HepG2 (cell line): ENCODE results near the gene MC5R. TPM values are rescaled to one million over a fixed set of nuclear protein-coding genes. Genes with fewer than 3 reads are reported as not detected.

Experiments
- ATAC-seq: fragments of 200-7000 bp; cut with Tn5 transposase; 3 replicates; pipeline ENCODE4 v1.9.1; 2020; ENCODE audit warnings: mild to moderate bottlenecking, moderate library complexity
- BruUV-seq: library from RNA; stranded (reverse); fragments of 400-500 nt; replicated peaks from 2 replicates; lab custom pipeline; 2021; lab: Mats Ljungman, UMichigan
- CTCF ChIA-PET: fragments of 300-600 bp; formaldehyde crosslinking; extraction: SDS; loops from one replicate; lab custom pipeline; 2021; ENCODE audit warnings: low total read pairs, inconsistent platforms, low intra/inter-chr PET ratio; lab: Yijun Ruan, JAX
- POLR2A ChIA-PET: fragments of 350-600 bp; sonication (Branson Sonifier 250); formaldehyde crosslinking; loops from one replicate; lab custom pipeline; 2020; ENCODE audit warnings: antibody characterized with exemption, inconsistent platforms; lab: Yijun Ruan, JAX
- DNase-seq: peaks from one replicate; pipeline ENCODE4 v3.0.0-alpha.2; 2015; ENCODE audit warnings: low spot score
- FAIRE-seq: peaks from 3 replicates; lab custom pipeline; 2011; peaks lifted over from hg19 to GRCh38; lab: Jason Lieb, UNC
- H2AFZ ChIP-seq: one replicate; pipeline ENCODE4 v1.6.1; 2011; ENCODE audit warnings: low read length, inconsistent platforms
- H3K27ac ChIP-seq: fragments of 300-600 bp; 3 replicates; pipeline ENCODE4 v1.8.0; 2011; ENCODE audit warnings: mixed run types, mild to moderate bottlenecking, mixed read lengths, low read length, inconsistent platforms; ENCODE audit not compliant: insufficient read depth; ENCODE audit errors: extremely low read length
- H3K27me3 ChIP-seq, 2 experiments: fragments of 200-600 bp in 1 of 2; 2 replicates in 1 of 2; 3 replicates in 1 of 2; pipeline versions ENCODE4 v1.6.0 to v1.8.0; 2011; ENCODE audit warnings: low read length in 2 of 2, mild to moderate bottlenecking in 2 of 2, moderate library complexity in 2 of 2, inconsistent platforms in 1 of 2; ENCODE audit not compliant: insufficient read depth in 2 of 2, control insufficient read depth in 1 of 2
- H3K36me3 ChIP-seq, 2 experiments: fragments of 200-600 bp in 1 of 2; replicated peaks in 1 of 2; 2 replicates in 1 of 2; 3 replicates in 1 of 2; pipeline versions ENCODE4 v1.5.1 to v1.8.0; 2011; ENCODE audit warnings: low read length in 2 of 2, inconsistent platforms in 1 of 2; ENCODE audit not compliant: insufficient read depth in 2 of 2, control insufficient read depth in 1 of 2
- H3K4me1 ChIP-seq: 2 replicates; pipeline ENCODE4 v1.5.1; 2012; ENCODE audit warnings: low read length, inconsistent platforms; ENCODE audit not compliant: insufficient read depth
- H3K4me2 ChIP-seq: 2 replicates; pipeline ENCODE4 v1.6.0; 2011; ENCODE audit warnings: low read depth, low read length, inconsistent platforms
- H3K4me3 ChIP-seq, 3 experiments: fragments of 200-600 bp in 1 of 3; sonication (generic), shearing (Covaris generic) in 1 of 3; replicated peaks in 1 of 3; 2 replicates each; pipeline ENCODE4 v1.5.1; 2011 to 2016; ENCODE audit warnings: low read length in 3 of 3, inconsistent platforms in 2 of 3, low read depth in 2 of 3, mild to moderate bottlenecking in 2 of 3, control low read depth in 1 of 3, mixed read lengths in 1 of 3; ENCODE audit not compliant: insufficient read depth in 1 of 3
- H3K79me2 ChIP-seq: one replicate; pipeline ENCODE4 v1.6.1; 2011; ENCODE audit warnings: low read length, inconsistent platforms; ENCODE audit not compliant: insufficient read depth
- H3K9ac ChIP-seq: 2 replicates; pipeline ENCODE4 v1.6.0; 2011; ENCODE audit warnings: mild to moderate bottlenecking, low read depth, low read length, inconsistent platforms; ENCODE audit not compliant: insufficient read depth
- H3K9me3 ChIP-seq: 2 replicates; pipeline ENCODE4 v1.5.1; 2012; ENCODE audit warnings: mild to moderate bottlenecking, low read length
- H4K20me1 ChIP-seq: 2 replicates; pipeline ENCODE4 v1.6.0; 2011; ENCODE audit warnings: inconsistent platforms, mild to moderate bottlenecking, low read length, moderate library complexity; ENCODE audit not compliant: insufficient read depth
- CREB3 ChIP-seq: sonication (generic); formaldehyde crosslinking; IDR thresholded peaks from 2 replicates; pipeline ENCODE4 v1.5.0; 2020; ENCODE audit warnings: missing genetic modification reagents
- CTCF ChIP-seq: sonication (generic); formaldehyde crosslinking; IDR thresholded peaks from 2 replicates; pipeline ENCODE4 v1.5.0; 2020; ENCODE audit warnings: mild to moderate bottlenecking, missing genetic modification reagents, moderate library complexity
- HNF4G ChIP-seq, 2 experiments: sonication (generic) in 1 of 2; formaldehyde crosslinking in 1 of 2; IDR thresholded peaks; 2 replicates each; pipeline versions ENCODE4 v1.4.0 to v1.6.1; 2011 to 2020; ENCODE audit warnings: borderline replicate concordance in 2 of 2, low read depth in 2 of 2, mild to moderate bottlenecking in 2 of 2, low read length in 1 of 2, missing genetic modification reagents in 1 of 2, moderate library complexity in 1 of 2
- IRF9 ChIP-seq: sonication (generic); formaldehyde crosslinking; IDR thresholded peaks from 2 replicates; pipeline ENCODE4 v1.8.0; 2022; ENCODE audit warnings: missing genetic modification reagents, mild to moderate bottlenecking, borderline replicate concordance
- MAFF ChIP-seq: IDR thresholded peaks from 2 replicates; pipeline ENCODE4 v1.6.1; 2011; ENCODE audit warnings: low read depth, low read length, improper control_type of control experiment
- STAG1 ChIP-seq: sonication (generic); formaldehyde crosslinking; IDR thresholded peaks from 2 replicates; pipeline ENCODE4 v1.4.0; 2020; ENCODE audit warnings: missing genetic modification reagents
- ZBTB3 ChIP-seq: sonication (generic); formaldehyde crosslinking; IDR thresholded peaks from 2 replicates; pipeline ENCODE4 v1.4.0; 2020; ENCODE audit warnings: low read depth, mild to moderate bottlenecking, moderate library complexity, missing genetic modification reagents, borderline replicate concordance
- ZIK1 ChIP-seq: sonication (generic); formaldehyde crosslinking; IDR thresholded peaks from 2 replicates; pipeline ENCODE4 v1.5.0; 2020; ENCODE audit warnings: mild to moderate bottlenecking, low read depth, missing genetic modification reagents, borderline replicate concordance
- WGBS: methylation state at CpG from one replicate; pipeline ENCODE4 v1.1.6; 2017; ENCODE audit warnings: low lambda C conversion rate; 5-methylcytosine and 5-hydroxymethylcytosine counted together
- in situ Hi-C: cut with HindIII; loops from 2 replicates; pipeline ENCODE4 v1.10.0; 2017; ENCODE audit warnings: low pct_unique_long_range_greater_than_20kb; ENCODE audit not compliant: extremely low pct_ligation_motif_present
- intact Hi-C: fragments of 100-400 bp; cut with micrococcal nuclease; formaldehyde crosslinking; loops from one replicate; pipeline ENCODE4 v1.10.0; 2022; ENCODE audit not compliant: unreplicated experiment
- polyA plus RNA-seq, 8 experiments: library from polyadenylated mRNA; depleted of rRNA in 3 of 8; stranded (reverse) in 7 of 8; unstranded in 1 of 8; fragments of >200 nt; fragmentation: Illumina TruSeq in 4 of 8; extraction: Trizol in 4 of 8; gene quantifications; 2 replicates each; pipeline versions ENCODE4 v1.2.1 to v1.2.3, GENCODE V29; 2011 to 2016; ENCODE audit warnings: low read depth in 4 of 8, missing spikeins in 1 of 8, mixed read lengths in 1 of 8; ENCODE audit not compliant: insufficient read depth in 1 of 8
- total RNA-seq, 5 experiments: library from RNA; depleted of rRNA; stranded (reverse); fragments of >200 nt; fragmentation: Illumina TruSeq; extraction: Trizol; gene quantifications; 2 replicates each; pipeline ENCODE4 v1.2.3, GENCODE V29; 2016; ENCODE audit warnings: low read depth in 1 of 5
- TF ChIP-seq, protein P1 (sequence below): sonication (generic); formaldehyde crosslinking; IDR thresholded peaks from 2 replicates; pipeline ENCODE4 v1.5.0; 2020; ENCODE audit warnings: missing genetic modification reagents
- TF ChIP-seq, protein P2 (sequence below): IDR thresholded peaks from 2 replicates; pipeline ENCODE4 v1.6.1; 2016; ENCODE audit warnings: missing genetic modification reagents, missing compliant biosample characterization
- TF ChIP-seq, protein P3 (sequence below): sonication (generic); formaldehyde crosslinking; IDR thresholded peaks from 2 replicates; pipeline ENCODE4 v1.8.0; 2022; ENCODE audit warnings: missing genetic modification reagents, low read depth, mild to moderate bottlenecking, borderline replicate concordance
- TF ChIP-seq, protein P4 (sequence below): sonication (generic); formaldehyde crosslinking; IDR thresholded peaks from 2 replicates; pipeline ENCODE4 v1.5.1; 2020; ENCODE audit warnings: mild to moderate bottlenecking, missing genetic modification reagents

The MC5R gene
- total and polyA plus RNA-seq, 2 of the 13 experiments (the other 11 are each of a cell fraction or from before 2014, with no cell fraction given): not detected

DNA sequence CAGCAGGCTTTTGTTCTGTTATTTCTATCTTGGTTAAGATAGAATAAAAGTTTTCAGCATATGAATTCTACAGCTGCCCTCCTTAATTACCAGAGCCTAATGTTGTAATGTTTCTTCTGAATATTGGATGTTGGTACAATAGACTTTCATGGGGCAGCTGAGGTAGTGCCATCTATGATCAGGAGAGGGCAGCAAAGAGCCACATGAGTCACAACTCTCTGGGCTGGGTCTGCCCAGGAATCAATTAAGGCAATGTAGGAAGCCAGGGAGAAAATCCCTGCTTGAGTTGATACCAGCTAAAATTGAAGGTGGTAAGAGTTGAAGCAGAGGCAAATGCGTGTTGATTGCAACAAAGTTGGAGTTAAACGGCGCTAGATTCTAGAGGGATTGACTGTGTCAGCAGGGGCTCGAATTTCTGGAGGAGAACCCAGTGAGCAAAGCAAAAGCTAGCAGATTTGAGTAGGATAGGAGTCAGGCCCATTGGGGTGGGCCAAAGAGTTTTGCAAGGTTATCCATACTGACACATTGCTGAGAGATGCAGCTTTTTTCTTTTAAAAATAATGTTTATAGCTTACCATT lies 10.6 kb upstream of the MC5R start (continued):
- TF ChIP-seq IRF9 (CRISPR knock-in tag) (no peak), ZBTB3 (no peak), STAG1 (CRISPR knock-in tag) (peak; percentile 67), CREB3 (CRISPR knock-in tag) (no peak)

- Histone ChIP-seq H3K27ac (no peak overlapping the region), H2AFZ (no peak overlapping the region), H3K27me3 (peaks cover 6 to 29% of the 10 kb centered on the region in 2 experiments; a peak in 3 of 5 replicates), H3K4me2 (no peak overlapping the region), H3K4me1 (peaks cover 14% of the 10 kb centered on the region), H3K9me3 (no peaks in the 10 kb centered on the region), H3K4me3 (no peak overlapping the region), H3K79me2 (no peaks in the 10 kb centered on the region), H3K36me3 (no peaks in the 10 kb centered on the region), H4K20me1 (no peaks in the 10 kb centered on the region), H3K9ac (no peak overlapping the region)
- intact Hi-C loops: no loop called here
- TF ChIP-seq CTCF (CRISPR knock-in tag): no peak
- TF ChIP-seq, protein P1, sequence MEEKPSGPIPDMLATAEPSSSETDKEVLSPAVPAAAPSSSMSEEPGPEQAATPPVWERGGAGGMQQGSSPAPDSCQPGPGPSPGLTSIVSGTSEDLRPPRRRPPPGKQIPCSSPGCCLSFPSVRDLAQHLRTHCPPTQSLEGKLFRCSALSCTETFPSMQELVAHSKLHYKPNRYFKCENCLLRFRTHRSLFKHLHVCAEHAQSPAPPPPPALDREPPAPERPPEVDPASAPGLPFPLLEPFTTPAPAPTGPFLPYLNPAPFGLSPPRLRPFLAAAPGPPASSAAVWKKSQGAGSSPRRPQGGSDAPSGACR: no peak
- TF ChIP-seq, protein P2, sequence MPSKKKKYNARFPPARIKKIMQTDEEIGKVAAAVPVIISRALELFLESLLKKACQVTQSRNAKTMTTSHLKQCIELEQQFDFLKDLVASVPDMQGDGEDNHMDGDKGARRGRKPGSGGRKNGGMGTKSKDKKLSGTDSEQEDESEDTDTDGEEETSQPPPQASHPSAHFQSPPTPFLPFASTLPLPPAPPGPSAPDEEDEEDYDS (CRISPR knock-in tag): no peak
- no peak for TF ChIP-seq HNF4G (IDR thresholded peaks at IDR 0.05; ENCODE audit: borderline replicate concordance, low read depth, low read length)
- no peak for TF ChIP-seq HNF4G (CRISPR knock-in tag; IDR thresholded peaks at IDR 0.05; ENCODE audit: borderline replicate concordance, low read depth)
- TF ChIP-seq, protein P3, sequence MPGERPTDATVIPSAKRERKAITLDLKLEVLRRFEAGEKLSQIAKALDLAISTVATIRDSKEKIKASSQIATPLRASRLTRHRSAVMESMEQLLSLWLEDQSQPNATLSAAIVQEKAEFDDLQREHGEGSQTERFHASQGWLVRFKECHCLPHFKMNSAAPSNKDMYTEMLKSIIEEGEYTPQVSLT: no peak
- no peak for TF ChIP-seq MAFF
- TF ChIP-seq, protein P4, sequence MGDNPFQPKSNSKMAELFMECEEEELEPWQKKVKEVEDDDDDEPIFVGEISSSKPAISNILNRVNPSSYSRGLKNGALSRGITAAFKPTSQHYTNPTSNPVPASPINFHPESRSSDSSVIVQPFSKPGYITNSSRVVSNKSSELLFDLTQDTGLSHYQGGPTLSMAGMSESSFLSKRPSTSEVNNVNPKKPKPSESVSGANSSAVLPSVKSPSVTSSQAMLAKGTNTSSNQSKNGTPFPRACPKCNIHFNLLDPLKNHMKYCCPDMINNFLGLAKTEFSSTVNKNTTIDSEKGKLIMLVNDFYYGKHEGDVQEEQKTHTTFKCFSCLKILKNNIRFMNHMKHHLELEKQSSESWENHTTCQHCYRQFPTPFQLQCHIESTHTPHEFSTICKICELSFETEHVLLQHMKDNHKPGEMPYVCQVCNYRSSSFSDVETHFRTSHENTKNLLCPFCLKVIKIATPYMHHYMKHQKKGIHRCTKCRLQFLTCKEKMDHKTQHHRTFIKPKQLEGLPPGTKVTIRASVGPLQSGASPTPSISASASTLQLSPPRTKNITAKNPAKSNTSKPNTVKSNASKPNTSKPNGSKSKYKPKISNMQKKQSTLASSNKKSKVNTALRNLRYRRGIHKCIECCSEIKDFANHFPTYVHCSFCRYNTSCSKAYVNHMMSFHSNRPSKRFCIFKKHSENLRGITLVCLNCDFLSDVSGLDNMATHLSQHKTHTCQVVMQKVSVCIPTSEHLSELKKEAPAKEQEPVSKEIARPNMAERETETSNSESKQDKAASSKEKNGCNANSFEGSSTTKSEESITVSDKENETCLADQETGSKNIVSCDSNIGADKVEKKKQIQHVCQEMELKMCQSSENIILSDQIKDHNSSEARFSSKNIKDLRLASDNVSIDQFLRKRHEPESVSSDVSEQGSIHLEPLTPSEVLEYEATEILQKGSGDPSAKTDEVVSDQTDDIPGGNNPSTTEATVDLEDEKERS (CRISPR knock-in tag): no peak
- no peak for TF ChIP-seq ZIK1 (CRISPR knock-in tag)
- ChIA-PET CTCF (interaction anchor here (3.0 kb wide), 1 partner anchor 260 kb away, joined by 23 read pairs; no protein-coding TSS in a partner anchor), POLR2A (no interaction called here)
- ATAC-seq: no peak
- WGBS: 86% methylated on average over 26 of the region's 26 CpGs
- in situ Hi-C loops: no loop called here
- no TSS peak for BruUV-seq
- DNase-seq: no peak
- no peak for FAIRE-seq
Measured at GRCh38 chr18:13826209-13826608, 2.3 kb downstream of the MC5R start.
